HG03060 (cell line): ENCODE data around the gene MAB21L3.

ENCODE experiments used
- ATAC-seq: cut with Tn5 transposase; IDR thresholded peaks from one replicate; pipeline ENCODE4 v1.9.1; 2021; ENCODE audit warnings: low read depth, moderate number of reproducible peaks; ENCODE audit not compliant: unreplicated experiment

MAB21L3 gene

GRCh38 chr1:116110567-116111523 lies at the start of gene MAB21L3:
Gene MAB21L3, plus strand, starts transcription at chr1:116111399. Its CDS starts 1,217 bp downstream, at chr1:116112616.
- no peak for ATAC-seq

- ATAC-seq = no peak
Measured at GRCh38 chr1:116062201-116062600, 49.0 kb upstream of the MAB21L3 start.

GRCh38 chr1:116064616-116065015 lies 46.6 kb upstream of the MAB21L3 start:
- ATAC-seq = no peak

GRCh38 chr1:116066868-116067565 lies 44.2 kb upstream of the MAB21L3 start:
- no peak for ATAC-seq

GRCh38 chr1:116067566-116067890 lies 43.7 kb upstream of the MAB21L3 start:
- ATAC-seq = no peak

- no peak for ATAC-seq
Measured at GRCh38 chr1:116075575-116075974, 35.6 kb upstream of the MAB21L3 start.

GRCh38 chr1:116075990-116076389 lies 35.2 kb upstream of the MAB21L3 start:
- ATAC-seq = no peak

GRCh38 chr1:116076831-116077230 lies 34.4 kb upstream of the MAB21L3 start:
- ATAC-seq = no peak

- no peak for ATAC-seq
Measured at GRCh38 chr1:116078699-116079223, 32.4 kb upstream of the MAB21L3 start.

GRCh38 chr1:116087628-116088027 lies 23.6 kb upstream of the MAB21L3 start:
- no peak for ATAC-seq

- no peak for ATAC-seq
Measured at GRCh38 chr1:116089870-116090269, 21.3 kb upstream of the MAB21L3 start.

GRCh38 chr1:116091083-116091482 lies 20.1 kb upstream of the MAB21L3 start:
- ATAC-seq = no peak

GRCh38 chr1:116092752-116093489 lies 18.3 kb upstream of the MAB21L3 start:
- no peak for ATAC-seq

- no peak for ATAC-seq
Measured at GRCh38 chr1:116095027-116095426, 16.2 kb upstream of the MAB21L3 start.

- ATAC-seq = no peak
Measured at GRCh38 chr1:116096013-116096618, 15.1 kb upstream of the MAB21L3 start.

- ATAC-seq = no peak
Measured at GRCh38 chr1:116097626-116098025, 13.6 kb upstream of the MAB21L3 start.

- ATAC-seq = no peak
Measured at GRCh38 chr1:116099379-116099778, 11.8 kb upstream of the MAB21L3 start.

- ATAC-seq = no peak
Measured at GRCh38 chr1:116099919-116100318, 11.3 kb upstream of the MAB21L3 start.

GRCh38 chr1:116104667-116105066 lies 6.5 kb upstream of the MAB21L3 start:
- no peak for ATAC-seq

- no peak for ATAC-seq
Measured at GRCh38 chr1:116105996-116106395, 5.2 kb upstream of the MAB21L3 start.
